Sigmoid colon (tissue), 7 donors: ENCODE results near the gene TRAF3IP3. TPM values are rescaled to one million over a fixed set of nuclear protein-coding genes. Genes with fewer than 3 reads are reported as not detected.

Experiments used
- DNase-seq: peaks from one replicate; pipeline ENCODE4 v3.0.0-alpha.2; 2019
- H3K27ac ChIP-seq, 4 donors: fragments of 200-600 bp; sonication (generic); one replicate each; pipeline ENCODE4 v1.5.1; 2016 to 2019; ENCODE audit warnings: mild to moderate bottlenecking in 1 of 4
- H3K27me3 ChIP-seq, 3 donors: fragments of 200-600 bp; sonication (generic); one replicate each; pipeline ENCODE4 v1.5.1; 2019; ENCODE audit warnings: mild to moderate bottlenecking in 1 of 3
- H3K36me3 ChIP-seq, 4 donors: fragments of 200-600 bp; sonication (generic); one replicate each; pipeline ENCODE4 v1.5.1; 2016 to 2019
- H3K4me1 ChIP-seq, 4 donors: fragments of 200-600 bp; sonication (generic); one replicate each; pipeline ENCODE4 v1.5.1; 2017 to 2019
- H3K4me3 ChIP-seq, 4 donors: fragments of 200-600 bp; sonication (generic); one replicate each; pipeline ENCODE4 v1.5.1; 2017 to 2019; ENCODE audit warnings: mild to moderate bottlenecking in 2 of 4, moderate library complexity in 1 of 4
- H3K9me3 ChIP-seq, 4 donors: fragments of 200-600 bp in 3 of 4; sonication (generic) in 3 of 4; one replicate each; pipeline versions ENCODE4 v1.5.1 to v1.6.1; 2013 to 2019
- CTCF ChIP-seq, 4 experiments: fragments of 450-650 bp in 3 of 4; fragments of 200-600 bp in 1 of 4; IDR thresholded peaks; one replicate each; pipeline ENCODE4 v1.5.1; 2016 to 2019; ENCODE audit warnings: antibody characterized with exemption in 4 of 4, mild to moderate bottlenecking in 3 of 4, moderate library complexity in 2 of 4
- EP300 ChIP-seq, 4 donors: sonication (generic); formaldehyde crosslinking; IDR thresholded peaks; one replicate each; pipeline ENCODE4 v1.6.1; 2017; ENCODE audit warnings: antibody characterized with exemption in 4 of 4
- POLR2A ChIP-seq, 2 donors: fragments of 450-650 bp; IDR thresholded peaks; one replicate each; pipeline ENCODE4 v1.6.1; 2016; ENCODE audit warnings: antibody characterized with exemption in 2 of 2, mild to moderate bottlenecking in 2 of 2, moderate library complexity in 2 of 2
- POLR2AphosphoS5 ChIP-seq, 4 donors: sonication (generic); formaldehyde crosslinking; IDR thresholded peaks; one replicate each; pipeline ENCODE4 v1.6.1; 2017; ENCODE audit warnings: antibody characterized with exemption in 4 of 4
- WGBS, 2 donors: extraction: QIAGEN DNeasy Blood & Tissue Kit; methylation state at CpG; one replicate each; pipeline ENCODE4 v1.1.7; 2013; 5-methylcytosine and 5-hydroxymethylcytosine counted together
- intact Hi-C: fragments of 100-400 bp; cut with DNase I; formaldehyde crosslinking; loops from one replicate; pipeline ENCODE4 v1.15.1; 2023
- polyA plus RNA-seq, 3 donors: library from polyadenylated mRNA; stranded (reverse); fragments of 200-250 nt; gene quantifications; one replicate each; pipeline ENCODE4 v1.2.3, GENCODE V29; 2013
- total RNA-seq, 4 donors: library from RNA; depleted of rRNA; stranded (reverse); fragments of >200 nt; gene quantifications; one replicate each; pipeline ENCODE4 v1.1.0, GENCODE V29; 2016
- donor health status: healthy with polysubstance abuse.
- donor health status: Bipolar disorder and iron deficiency.
- donor health status: healthy.

TRAF3IP3 gene
- total and polyA plus RNA-seq, 7 donors = 1.1 to 43.7 (median 1.7) TPM

- H3K27ac ChIP-seq = no peak overlapping the region
- H3K4me1 ChIP-seq = peaks cover 0 to 8% (median 7%) of the 10 kb centered on the region in 4 donors
- no peak for DNase-seq
- TF ChIP-seq POLR2A (IDR thresholded peaks at IDR 0.05) (no peak), POLR2AphosphoS5 (IDR thresholded peaks at IDR 0.05) (no peak)
- H3K4me3 ChIP-seq = no peak overlapping the region
- H3K36me3 ChIP-seq = no peaks in the 10 kb centered on the region
- H3K9me3 ChIP-seq = no peaks in the 10 kb centered on the region
- WGBS, 2 donors = 90 to 91% methylated on average over 4 of the region's 4 CpGs
- H3K27me3 ChIP-seq = peaks cover 0 to 4% (median 0%) of the 10 kb centered on the region in 3 donors
- intact Hi-C loops = no loop called here
Measured at GRCh38 chr1:209809611-209810010, 53.8 kb downstream of the TRAF3IP3 start.

- no peak for TF ChIP-seq CTCF (IDR thresholded peaks at IDR 0.05)
- no peak for TF ChIP-seq POLR2AphosphoS5 (IDR thresholded peaks at IDR 0.05)
- 91 to 96% methylated on average over 5 of the region's 5 CpGs for WGBS, 2 donors
- Histone ChIP-seq H3K36me3 (no peaks in the 10 kb centered on the region), H3K27ac (no peak overlapping the region), H3K4me1 (peaks cover 0 to 8% (median 6%) of the 10 kb centered on the region in 4 donors), H3K4me3 (no peak overlapping the region), H3K27me3 (peaks cover 0 to 2% (median 0%) of the 10 kb centered on the region in 3 donors), H3K9me3 (no peaks in the 10 kb centered on the region)
- intact Hi-C loops = no loop called here
- DNase-seq = no peak
Measured at GRCh38 chr1:209810783-209811182, 54.9 kb downstream of the TRAF3IP3 start.

GRCh38 chr1:209813902-209814301 is 58.0 kb downstream of the TRAF3IP3 start:
- WGBS, 2 donors = 91 to 92% methylated on average over 4 of the region's 4 CpGs
- H3K4me1 ChIP-seq = no peaks in the 10 kb centered on the region
- H3K27ac ChIP-seq = no peak overlapping the region
- DNase-seq = no peak
- H3K27me3 ChIP-seq = no peaks in the 10 kb centered on the region
- H3K36me3 ChIP-seq = no peaks in the 10 kb centered on the region
- no peak overlapping the region for H3K4me3 ChIP-seq
- intact Hi-C loops = no loop called here
- no peaks in the 10 kb centered on the region for H3K9me3 ChIP-seq
- TF ChIP-seq CTCF (IDR thresholded peaks at IDR 0.05) (no peak), EP300 (IDR thresholded peaks at IDR 0.05) (no peak), POLR2A (IDR thresholded peaks at IDR 0.05) (no peak), POLR2AphosphoS5 (IDR thresholded peaks at IDR 0.05) (no peak)

GRCh38 chr1:209815490-209815889 is 59.6 kb downstream of the TRAF3IP3 start:
- 87 to 88% methylated on average over 3 of the region's 3 CpGs for WGBS, 2 donors

GRCh38 chr1:209815931-209816341 is 60.1 kb downstream of the TRAF3IP3 start:
- Histone ChIP-seq H3K4me3 (no peak overlapping the region), H3K36me3 (no peaks in the 10 kb centered on the region), H3K4me1 (no peaks in the 10 kb centered on the region), H3K9me3 (no peaks in the 10 kb centered on the region), H3K27ac (no peak overlapping the region), H3K27me3 (no peaks in the 10 kb centered on the region)
- WGBS, 2 donors = 83 to 88% methylated on average over 6 of the region's 6 CpGs
- DNase-seq = no peak
- intact Hi-C loops = no loop called here
- TF ChIP-seq POLR2A (IDR thresholded peaks at IDR 0.05) (no peak), POLR2AphosphoS5 (IDR thresholded peaks at IDR 0.05) (no peak), CTCF (IDR thresholded peaks at IDR 0.05) (no peak), EP300 (IDR thresholded peaks at IDR 0.05) (no peak)

More at GRCh38 chr1:209815490-209815889, 59.6 kb downstream of the TRAF3IP3 start:
- H3K4me3 ChIP-seq = no peak overlapping the region
- no peaks in the 10 kb centered on the region for H3K4me1 ChIP-seq
- no peaks in the 10 kb centered on the region for H3K27me3 ChIP-seq
- no peaks in the 10 kb centered on the region for H3K36me3 ChIP-seq
- H3K9me3 ChIP-seq = no peaks in the 10 kb centered on the region
- TF ChIP-seq EP300 (IDR thresholded peaks at IDR 0.05) (no peak), CTCF (IDR thresholded peaks at IDR 0.05) (no peak), POLR2A (IDR thresholded peaks at IDR 0.05) (no peak)
- intact Hi-C loops = no loop called here
- no peak overlapping the region for H3K27ac ChIP-seq
- DNase-seq = no peak
